Activated CD4-positive, alpha-beta T cell treated with anti-CD3 and anti-CD28 coated beads, Interleukin-2, amount 50 U/mL, for 24 hours (primary cell): ENCODE results near the gene CSTF3.
A peak's percentile ranks its signal among the peaks of the same experiment; 100 is the strongest.
"Not testable (repeated sequence)": the region's sequence is repeated elsewhere in the genome, so short reads cannot be mapped to it uniquely, and the experiment has no call there.

Experiments
- DNase-seq, 2 donors: peaks; one replicate each; pipeline ENCODE4 v3.0.0-alpha.2; 2020; ENCODE audit warnings: low read depth in 1 of 2, low spot score in 1 of 2

CSTF3 gene

GRCh38 chr11:33089776-33090175 is 71.5 kb downstream of the CSTF3 start:
- no peak for DNase-seq

GRCh38 chr11:33086017-33086416 is 75.3 kb downstream of the CSTF3 start:
- DNase-seq = no peak

GRCh38 chr11:33083918-33084317 is 77.4 kb downstream of the CSTF3 start:
- no peak for DNase-seq

- no peak for DNase-seq
Measured at GRCh38 chr11:33072465-33072864, 88.8 kb downstream of the CSTF3 start.

- DNase-seq = no peak
Measured at GRCh38 chr11:33068611-33069340, 92.5 kb downstream of the CSTF3 start.

GRCh38 chr11:33067294-33067693 is 94.0 kb downstream of the CSTF3 start:
- no peak for DNase-seq

- peak; percentile 45 to 65 for DNase-seq
Measured at GRCh38 chr11:33065445-33066178, 95.7 kb downstream of the CSTF3 start.

GRCh38 chr11:33064866-33065265 is 96.4 kb downstream of the CSTF3 start:
- DNase-seq = no peak

- no peak for DNase-seq
Measured at GRCh38 chr11:33064033-33064825, 97.1 kb downstream of the CSTF3 start.

- DNase-seq = peak in 1 of 2 donors; percentile 16
Measured at GRCh38 chr11:33063326-33063881, 97.9 kb downstream of the CSTF3 start.

GRCh38 chr11:33062137-33062536 is 99.1 kb downstream of the CSTF3 start:
- no peak for DNase-seq

GRCh38 chr11:33060271-33060670 is 101.0 kb downstream of the CSTF3 start:
- DNase-seq = no peak

GRCh38 chr11:33059331-33060007 is 101.8 kb downstream of the CSTF3 start:
- DNase-seq = no peak

- no peak for DNase-seq
Measured at GRCh38 chr11:33057284-33057683, 104.0 kb downstream of the CSTF3 start.

GRCh38 chr11:33055375-33055774 is 105.9 kb downstream of the CSTF3 start:
- DNase-seq = no peak

GRCh38 chr11:33052231-33052630 is 109.0 kb downstream of the CSTF3 start:
- DNase-seq = no peak

GRCh38 chr11:33049565-33050408 is 111.5 kb downstream of the CSTF3 start:
- not testable (repeated sequence) for DNase-seq

- not testable (repeated sequence) for DNase-seq
Measured at GRCh38 chr11:33048701-33049100, 112.6 kb downstream of the CSTF3 start.

- no peak for DNase-seq
Measured at GRCh38 chr11:33045551-33046255, 115.6 kb downstream of the CSTF3 start.
